ENCODE measurements around the gene NAGPA.

The NAGPA gene

DNA sequence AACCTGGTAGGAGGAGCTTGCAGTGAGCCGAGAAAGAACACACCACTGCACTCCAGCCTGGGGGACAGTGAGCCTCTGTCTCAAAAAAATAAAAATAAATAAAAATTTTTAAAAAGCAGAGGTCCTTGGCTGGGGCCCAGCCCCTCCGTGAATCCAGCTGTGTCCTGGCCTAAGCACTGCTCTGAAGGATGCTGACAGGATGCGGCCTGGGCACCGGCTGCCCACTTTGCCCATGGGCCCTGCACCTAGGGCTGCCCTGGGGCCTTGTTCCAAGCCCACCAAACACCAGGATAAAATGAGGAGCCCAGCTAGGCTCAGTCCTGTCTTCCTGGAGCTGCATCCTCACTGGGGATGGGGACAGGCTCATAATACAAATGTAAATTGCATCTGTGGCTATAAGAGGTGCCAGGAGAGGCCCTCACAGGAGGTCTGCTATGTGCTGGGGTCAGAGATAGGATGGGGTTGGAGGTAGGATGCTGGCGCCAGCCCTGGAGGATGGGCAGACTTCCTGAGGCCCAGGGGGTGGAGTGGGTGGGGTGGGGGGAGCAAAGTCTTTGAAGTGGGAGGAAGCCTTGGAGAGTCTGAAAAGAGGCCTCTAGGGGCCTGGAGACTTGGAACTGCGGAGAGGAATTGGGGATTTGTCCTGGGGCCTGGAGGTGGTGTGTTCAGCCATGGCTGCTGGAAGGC, 25.8 kb upstream of the NAGPA start:
- TF ChIP-seq, protein P1, sequence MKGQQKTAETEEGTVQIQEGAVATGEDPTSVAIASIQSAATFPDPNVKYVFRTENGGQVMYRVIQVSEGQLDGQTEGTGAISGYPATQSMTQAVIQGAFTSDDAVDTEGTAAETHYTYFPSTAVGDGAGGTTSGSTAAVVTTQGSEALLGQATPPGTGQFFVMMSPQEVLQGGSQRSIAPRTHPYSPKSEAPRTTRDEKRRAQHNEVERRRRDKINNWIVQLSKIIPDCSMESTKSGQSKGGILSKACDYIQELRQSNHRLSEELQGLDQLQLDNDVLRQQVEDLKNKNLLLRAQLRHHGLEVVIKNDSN (IDR thresholded peaks at IDR 0.05) = no peak
- TF ChIP-seq REST (IDR thresholded peaks at IDR 0.05; ENCODE audit: low read depth) = no peak
- TF ChIP-seq YY1 (IDR thresholded peaks at IDR 0.05; ENCODE audit: low read depth) = no peak
- TF ChIP-seq RAD21 (IDR thresholded peaks at IDR 0.05; ENCODE audit: low read depth) = no peak
- TF ChIP-seq FOXM1 (IDR thresholded peaks at IDR 0.05; ENCODE audit: borderline replicate concordance, low read depth) = no peak
- TF ChIP-seq NFIC (IDR thresholded peaks at IDR 0.05) = no peak
- TF ChIP-seq, protein P2, sequence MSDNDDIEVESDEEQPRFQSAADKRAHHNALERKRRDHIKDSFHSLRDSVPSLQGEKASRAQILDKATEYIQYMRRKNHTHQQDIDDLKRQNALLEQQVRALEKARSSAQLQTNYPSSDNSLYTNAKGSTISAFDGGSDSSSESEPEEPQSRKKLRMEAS (IDR thresholded peaks at IDR 0.05) = no peak
- TF ChIP-seq CEBPB (IDR thresholded peaks at IDR 0.05) = no peak
- no peak for TF ChIP-seq ZBTB7A (IDR thresholded peaks at IDR 0.05; ENCODE audit: low read depth)
- TF ChIP-seq CREB1 (IDR thresholded peaks at IDR 0.05; ENCODE audit: low read depth) = no peak
- TF ChIP-seq EGR1 (IDR thresholded peaks at IDR 0.05) = no peak
- TF ChIP-seq TCF12 (IDR thresholded peaks at IDR 0.05; ENCODE audit: low read depth) = no peak
- TF ChIP-seq EP300 (IDR thresholded peaks at IDR 0.05; ENCODE audit: borderline replicate concordance) = no peak
- TF ChIP-seq TEAD4 (IDR thresholded peaks at IDR 0.05) = no peak
- no peak for TF ChIP-seq TAF1 (IDR thresholded peaks at IDR 0.05; ENCODE audit: low read depth)

DNA sequence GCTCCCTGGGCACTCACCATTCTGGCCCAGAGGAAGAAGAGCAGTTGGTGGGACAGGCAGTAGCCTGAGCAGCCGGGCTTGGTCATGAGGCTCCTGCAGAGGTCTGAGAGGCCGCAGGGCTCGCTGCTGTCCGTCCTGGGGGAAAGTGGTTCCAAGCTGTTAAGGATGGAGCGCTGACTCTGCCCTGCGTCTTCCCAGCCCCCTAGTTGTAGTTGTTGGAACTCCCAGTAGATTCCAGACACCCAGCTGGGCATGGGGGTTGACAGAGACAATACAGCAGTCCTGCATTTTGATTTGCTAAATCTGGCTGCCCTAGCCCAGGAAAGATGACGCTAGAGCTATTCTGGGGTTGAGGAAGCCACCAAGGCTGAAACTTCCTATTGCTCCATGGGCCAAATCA, 24.7 kb upstream of the NAGPA start:
- TF ChIP-seq CEBPB (IDR thresholded peaks at IDR 0.05) = no peak
- TF ChIP-seq NFIC (IDR thresholded peaks at IDR 0.05) = no peak
- no peak for TF ChIP-seq TAF1 (IDR thresholded peaks at IDR 0.05; ENCODE audit: low read depth)
- TF ChIP-seq ZBTB7A (IDR thresholded peaks at IDR 0.05; ENCODE audit: low read depth) = no peak
- no peak for TF ChIP-seq CREB1 (IDR thresholded peaks at IDR 0.05; ENCODE audit: low read depth)
- TF ChIP-seq, protein P2 (IDR thresholded peaks at IDR 0.05) = no peak
- no peak for TF ChIP-seq RAD21 (IDR thresholded peaks at IDR 0.05; ENCODE audit: low read depth)
- TF ChIP-seq FOXM1 (IDR thresholded peaks at IDR 0.05; ENCODE audit: borderline replicate concordance, low read depth) = no peak
- no peak for TF ChIP-seq EP300 (IDR thresholded peaks at IDR 0.05; ENCODE audit: borderline replicate concordance)
- TF ChIP-seq, protein P1 (IDR thresholded peaks at IDR 0.05) = no peak
- TF ChIP-seq TCF12 (IDR thresholded peaks at IDR 0.05; ENCODE audit: low read depth) = no peak
- TF ChIP-seq YY1 (IDR thresholded peaks at IDR 0.05; ENCODE audit: low read depth) = no peak
- TF ChIP-seq TEAD4 (IDR thresholded peaks at IDR 0.05) = no peak
- no peak for TF ChIP-seq REST (IDR thresholded peaks at IDR 0.05; ENCODE audit: low read depth)

GRCh38 chr16:5056352-5056751, 22.6 kb upstream of the NAGPA start:
- TF ChIP-seq RAD21 (IDR thresholded peaks at IDR 0.05; ENCODE audit: low read depth) (peak; percentile 77), YY1 (IDR thresholded peaks at IDR 0.05; ENCODE audit: low read depth) (no peak), CEBPB (IDR thresholded peaks at IDR 0.05) (no peak)

DNA sequence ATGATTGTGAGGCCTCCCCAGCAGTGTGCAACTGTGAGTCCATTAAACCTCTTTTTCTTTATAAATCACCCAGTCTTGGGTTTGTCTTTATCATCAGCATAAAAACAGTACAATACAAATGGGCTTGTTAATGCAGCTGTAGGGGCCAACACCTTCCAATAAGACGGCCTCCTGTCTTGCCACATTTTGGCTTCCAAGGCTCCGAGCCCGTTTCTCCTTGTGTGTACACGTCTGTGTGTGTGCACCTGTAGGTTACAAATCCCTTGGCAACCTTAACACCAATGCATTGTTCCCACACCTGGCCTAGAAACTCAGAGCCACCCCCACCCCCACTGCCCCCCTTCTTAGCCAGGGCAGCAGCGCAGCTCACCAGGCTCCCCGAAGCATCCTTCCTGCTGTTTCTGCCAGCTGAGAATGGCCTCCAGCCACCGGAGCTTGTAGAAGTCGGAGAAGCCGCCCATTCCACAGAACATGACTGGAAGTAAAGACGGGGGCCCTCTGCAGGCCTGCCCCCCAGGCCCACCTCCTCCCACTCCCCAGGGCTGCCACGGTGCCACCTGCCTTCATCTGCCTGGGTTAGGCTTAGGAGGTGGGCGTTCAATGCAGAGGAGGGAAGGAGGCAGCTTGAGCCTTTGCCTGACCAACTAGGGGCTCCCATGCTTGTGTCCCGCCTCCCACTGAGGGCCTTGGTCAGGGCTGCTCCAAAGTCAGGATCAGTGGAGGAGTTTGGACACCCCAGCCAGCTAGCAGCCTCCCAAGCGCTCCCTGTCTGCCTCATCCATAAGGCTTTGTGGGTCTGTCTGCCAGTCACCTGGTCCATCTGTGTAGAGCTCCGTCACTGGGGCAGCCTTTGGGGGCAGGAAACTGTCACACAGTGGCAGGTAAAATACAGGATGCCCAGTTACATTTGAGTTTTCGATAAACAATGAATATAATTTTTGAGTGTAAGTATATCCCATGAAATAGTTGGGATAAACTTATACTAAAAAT, 21.4 kb upstream of the NAGPA start:
- no peak for TF ChIP-seq FOXM1 (IDR thresholded peaks at IDR 0.05; ENCODE audit: borderline replicate concordance, low read depth)

DNA sequence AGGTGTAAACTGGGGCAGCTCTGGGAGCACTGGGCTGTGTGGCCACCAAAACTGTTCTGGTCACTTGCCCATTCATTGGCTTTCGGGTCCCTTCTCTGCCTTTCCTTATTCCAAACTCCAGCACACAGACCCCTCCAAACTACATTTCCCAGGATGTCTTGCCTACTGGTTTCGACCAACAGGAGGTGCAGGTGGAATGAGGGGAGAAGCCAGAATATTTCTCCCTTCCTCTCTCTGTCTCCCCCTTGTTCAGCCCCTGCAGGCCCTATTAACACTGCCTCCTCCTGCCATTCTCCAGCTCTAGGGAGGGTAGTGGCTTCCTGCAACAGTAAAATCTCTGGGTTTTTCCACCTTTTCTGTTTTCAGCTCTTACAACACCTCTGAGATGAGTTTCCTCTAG, 13.2 kb upstream of the NAGPA start:
- no peak for TF ChIP-seq TEAD4 (IDR thresholded peaks at IDR 0.05)
- TF ChIP-seq CEBPB (IDR thresholded peaks at IDR 0.05) = no peak
- TF ChIP-seq FOXM1 (IDR thresholded peaks at IDR 0.05; ENCODE audit: borderline replicate concordance, low read depth) = no peak
- TF ChIP-seq YY1 (IDR thresholded peaks at IDR 0.05; ENCODE audit: low read depth) = no peak
- TF ChIP-seq CREB1 (IDR thresholded peaks at IDR 0.05; ENCODE audit: low read depth) = no peak
- no peak for TF ChIP-seq TCF12 (IDR thresholded peaks at IDR 0.05; ENCODE audit: low read depth)
- no peak for TF ChIP-seq NFIC (IDR thresholded peaks at IDR 0.05)
- no peak for TF ChIP-seq EP300 (IDR thresholded peaks at IDR 0.05; ENCODE audit: borderline replicate concordance)
- TF ChIP-seq ZBTB7A (IDR thresholded peaks at IDR 0.05; ENCODE audit: low read depth) = no peak

Data from Ishikawa (cell line).